Measurements from ENCODE around the gene SKAP1. TPM values are rescaled to one million over a fixed set of nuclear protein-coding genes. Genes with fewer than 3 reads are reported as not detected.

Gene SKAP1
- total and polyA plus RNA-seq, 2 of the 13 experiments (the other 11 are each of a cell fraction or from before 2014, with no cell fraction given) = 0.21 TPM; not detected in 1

DNA sequence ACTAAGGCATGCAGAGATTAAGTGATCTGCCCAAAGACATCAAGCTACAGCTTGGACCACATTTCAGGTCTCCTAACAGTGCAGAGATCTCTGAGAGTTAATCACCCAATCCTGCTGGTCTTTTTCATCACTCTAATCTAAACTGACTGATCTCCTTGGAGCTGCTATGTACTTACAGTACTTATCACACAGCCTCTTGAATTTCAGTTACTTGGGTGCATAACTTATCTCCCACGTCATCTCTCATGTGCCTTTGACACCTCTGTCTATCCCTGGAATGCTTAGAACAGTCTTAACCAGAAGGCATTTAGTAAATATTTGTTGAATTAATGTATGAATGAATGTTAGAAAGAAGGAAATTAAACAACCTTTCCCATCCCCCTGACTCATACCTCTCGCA lies 183.4 kb downstream of the SKAP1 start:
- in situ Hi-C loops (cut with HindIII; ENCODE audit: extremely low pct_ligation_motif_present, low pct_unique_long_range_greater_than_20kb) (no loop called here), intact Hi-C loops (cut with micrococcal nuclease; ENCODE audit: unreplicated experiment) (no loop called here)
- Histone ChIP-seq H3K36me3 (replicated peaks in 1 of 2; ENCODE audit: control insufficient read depth in 1 of 2, insufficient read depth in 2 of 2, low read length in 2 of 2) (no peaks in the 10 kb centered on the region), H3K4me1 (ENCODE audit: insufficient read depth, low read length) (no peaks in the 10 kb centered on the region), H2AFZ (ENCODE audit: low read length) (no peak overlapping the region), H3K27ac (ENCODE audit: extremely low read length, insufficient read depth, low read length) (no peak overlapping the region), H3K9me3 (ENCODE audit: low read length) (no peaks in the 10 kb centered on the region), H3K4me3 (replicated peaks in 1 of 3; ENCODE audit: insufficient read depth in 1 of 3, low read depth in 2 of 3, low read length in 3 of 3) (no peak overlapping the region), H3K4me2 (ENCODE audit: low read depth, low read length) (no peak overlapping the region), H4K20me1 (ENCODE audit: insufficient read depth, low read length) (no peaks in the 10 kb centered on the region), H3K9ac (ENCODE audit: insufficient read depth, low read depth, low read length) (no peak overlapping the region), H3K79me2 (ENCODE audit: insufficient read depth, low read length) (no peaks in the 10 kb centered on the region), H3K27me3 (ENCODE audit: control insufficient read depth in 1 of 2, insufficient read depth in 2 of 2, low read length in 2 of 2) (peaks cover 0 to 15% of the 10 kb centered on the region in 2 experiments; a peak in 2 of 5 replicates)
- POLR2A ChIA-PET = no interaction called here
- ATAC-seq = no peak
- DNase-seq (ENCODE audit: low spot score) = no peak
- WGBS (ENCODE audit: low lambda C conversion rate) = 3% methylated on average over 2 of the region's 2 CpGs
- FAIRE-seq = no peak
- CTCF ChIA-PET (ENCODE audit: low intra/inter-chr PET ratio, low total read pairs) = no interaction called here
- BruUV-seq (replicated peaks) = no TSS peak
- TF ChIP-seq, protein P1, sequence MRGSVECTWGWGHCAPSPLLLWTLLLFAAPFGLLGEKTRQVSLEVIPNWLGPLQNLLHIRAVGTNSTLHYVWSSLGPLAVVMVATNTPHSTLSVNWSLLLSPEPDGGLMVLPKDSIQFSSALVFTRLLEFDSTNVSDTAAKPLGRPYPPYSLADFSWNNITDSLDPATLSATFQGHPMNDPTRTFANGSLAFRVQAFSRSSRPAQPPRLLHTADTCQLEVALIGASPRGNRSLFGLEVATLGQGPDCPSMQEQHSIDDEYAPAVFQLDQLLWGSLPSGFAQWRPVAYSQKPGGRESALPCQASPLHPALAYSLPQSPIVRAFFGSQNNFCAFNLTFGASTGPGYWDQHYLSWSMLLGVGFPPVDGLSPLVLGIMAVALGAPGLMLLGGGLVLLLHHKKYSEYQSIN (CRISPR knock-in tag; IDR thresholded peaks at IDR 0.05; ENCODE audit: borderline replicate concordance) = no peak
- TF ChIP-seq, protein P2, sequence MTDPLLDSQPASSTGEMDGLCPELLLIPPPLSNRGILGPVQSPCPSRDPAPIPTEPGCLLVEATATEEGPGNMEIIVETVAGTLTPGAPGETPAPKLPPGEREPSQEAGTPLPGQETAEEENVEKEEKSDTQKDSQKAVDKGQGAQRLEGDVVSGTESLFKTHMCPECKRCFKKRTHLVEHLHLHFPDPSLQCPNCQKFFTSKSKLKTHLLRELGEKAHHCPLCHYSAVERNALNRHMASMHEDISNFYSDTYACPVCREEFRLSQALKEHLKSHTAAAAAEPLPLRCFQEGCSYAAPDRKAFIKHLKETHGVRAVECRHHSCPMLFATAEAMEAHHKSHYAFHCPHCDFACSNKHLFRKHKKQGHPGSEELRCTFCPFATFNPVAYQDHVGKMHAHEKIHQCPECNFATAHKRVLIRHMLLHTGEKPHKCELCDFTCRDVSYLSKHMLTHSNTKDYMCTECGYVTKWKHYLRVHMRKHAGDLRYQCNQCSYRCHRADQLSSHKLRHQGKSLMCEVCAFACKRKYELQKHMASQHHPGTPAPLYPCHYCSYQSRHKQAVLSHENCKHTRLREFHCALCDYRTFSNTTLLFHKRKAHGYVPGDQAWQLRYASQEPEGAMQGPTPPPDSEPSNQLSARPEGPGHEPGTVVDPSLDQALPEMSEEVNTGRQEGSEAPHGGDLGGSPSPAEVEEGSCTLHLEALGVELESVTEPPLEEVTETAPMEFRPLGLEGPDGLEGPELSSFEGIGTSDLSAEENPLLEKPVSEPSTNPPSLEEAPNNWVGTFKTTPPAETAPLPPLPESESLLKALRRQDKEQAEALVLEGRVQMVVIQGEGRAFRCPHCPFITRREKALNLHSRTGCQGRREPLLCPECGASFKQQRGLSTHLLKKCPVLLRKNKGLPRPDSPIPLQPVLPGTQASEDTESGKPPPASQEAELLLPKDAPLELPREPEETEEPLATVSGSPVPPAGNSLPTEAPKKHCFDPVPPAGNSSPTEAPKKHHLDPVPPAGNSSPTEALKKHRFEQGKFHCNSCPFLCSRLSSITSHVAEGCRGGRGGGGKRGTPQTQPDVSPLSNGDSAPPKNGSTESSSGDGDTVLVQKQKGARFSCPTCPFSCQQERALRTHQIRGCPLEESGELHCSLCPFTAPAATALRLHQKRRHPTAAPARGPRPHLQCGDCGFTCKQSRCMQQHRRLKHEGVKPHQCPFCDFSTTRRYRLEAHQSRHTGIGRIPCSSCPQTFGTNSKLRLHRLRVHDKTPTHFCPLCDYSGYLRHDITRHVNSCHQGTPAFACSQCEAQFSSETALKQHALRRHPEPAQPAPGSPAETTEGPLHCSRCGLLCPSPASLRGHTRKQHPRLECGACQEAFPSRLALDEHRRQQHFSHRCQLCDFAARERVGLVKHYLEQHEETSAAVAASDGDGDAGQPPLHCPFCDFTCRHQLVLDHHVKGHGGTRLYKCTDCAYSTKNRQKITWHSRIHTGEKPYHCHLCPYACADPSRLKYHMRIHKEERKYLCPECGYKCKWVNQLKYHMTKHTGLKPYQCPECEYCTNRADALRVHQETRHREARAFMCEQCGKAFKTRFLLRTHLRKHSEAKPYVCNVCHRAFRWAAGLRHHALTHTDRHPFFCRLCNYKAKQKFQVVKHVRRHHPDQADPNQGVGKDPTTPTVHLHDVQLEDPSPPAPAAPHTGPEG (CRISPR knock-in tag; IDR thresholded peaks at IDR 0.05) = no peak
- no peak for TF ChIP-seq GABPA (IDR thresholded peaks at IDR 0.05; ENCODE audit: low read depth, low read length)
- no peak for TF ChIP-seq GABPA (CRISPR knock-in tag; IDR thresholded peaks at IDR 0.05; ENCODE audit: low read depth)
- no peak for TF ChIP-seq KDM3A (CRISPR knock-in tag; IDR thresholded peaks at IDR 0.05; ENCODE audit: low read depth)
- TF ChIP-seq SRSF4 (IDR thresholded peaks at IDR 0.05; ENCODE audit: low read depth, low read length, poor library complexity, severe bottlenecking) = no peak
- no peak for TF ChIP-seq ZNF607 (CRISPR knock-in tag; IDR thresholded peaks at IDR 0.05; ENCODE audit: borderline replicate concordance)
- no peak for TF ChIP-seq TMF1 (CRISPR knock-in tag; IDR thresholded peaks at IDR 0.05; ENCODE audit: low read depth)
- no peak for TF ChIP-seq SMARCC2 (IDR thresholded peaks at IDR 0.05)
- TF ChIP-seq IKZF1 (IDR thresholded peaks at IDR 0.05) = no peak
- TF ChIP-seq KLF12 (CRISPR knock-in tag; IDR thresholded peaks at IDR 0.05; ENCODE audit: borderline replicate concordance) = no peak
- no peak for TF ChIP-seq ZNF503 (CRISPR knock-in tag; IDR thresholded peaks at IDR 0.05)
- no peak for TF ChIP-seq ZFY (CRISPR knock-in tag; IDR thresholded peaks at IDR 0.05)
- no peak for TF ChIP-seq HOXA7 (CRISPR knock-in tag; IDR thresholded peaks at IDR 0.05)
- TF ChIP-seq SIX1 (CRISPR knock-in tag; IDR thresholded peaks at IDR 0.05; ENCODE audit: borderline replicate concordance) = no peak
- TF ChIP-seq NCOA1 (CRISPR knock-in tag; IDR thresholded peaks at IDR 0.05) = no peak
- TF ChIP-seq, protein P3, sequence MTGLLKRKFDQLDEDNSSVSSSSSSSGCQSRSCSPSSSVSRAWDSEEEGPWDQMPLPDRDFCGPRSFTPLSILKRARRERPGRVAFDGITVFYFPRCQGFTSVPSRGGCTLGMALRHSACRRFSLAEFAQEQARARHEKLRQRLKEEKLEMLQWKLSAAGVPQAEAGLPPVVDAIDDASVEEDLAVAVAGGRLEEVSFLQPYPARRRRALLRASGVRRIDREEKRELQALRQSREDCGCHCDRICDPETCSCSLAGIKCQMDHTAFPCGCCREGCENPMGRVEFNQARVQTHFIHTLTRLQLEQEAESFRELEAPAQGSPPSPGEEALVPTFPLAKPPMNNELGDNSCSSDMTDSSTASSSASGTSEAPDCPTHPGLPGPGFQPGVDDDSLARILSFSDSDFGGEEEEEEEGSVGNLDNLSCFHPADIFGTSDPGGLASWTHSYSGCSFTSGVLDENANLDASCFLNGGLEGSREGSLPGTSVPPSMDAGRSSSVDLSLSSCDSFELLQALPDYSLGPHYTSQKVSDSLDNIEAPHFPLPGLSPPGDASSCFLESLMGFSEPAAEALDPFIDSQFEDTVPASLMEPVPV (CRISPR knock-in tag; IDR thresholded peaks at IDR 0.05) = no peak

All from HepG2 (cell line).